ENCODE measurements around the gene FASTK.

DNA sequence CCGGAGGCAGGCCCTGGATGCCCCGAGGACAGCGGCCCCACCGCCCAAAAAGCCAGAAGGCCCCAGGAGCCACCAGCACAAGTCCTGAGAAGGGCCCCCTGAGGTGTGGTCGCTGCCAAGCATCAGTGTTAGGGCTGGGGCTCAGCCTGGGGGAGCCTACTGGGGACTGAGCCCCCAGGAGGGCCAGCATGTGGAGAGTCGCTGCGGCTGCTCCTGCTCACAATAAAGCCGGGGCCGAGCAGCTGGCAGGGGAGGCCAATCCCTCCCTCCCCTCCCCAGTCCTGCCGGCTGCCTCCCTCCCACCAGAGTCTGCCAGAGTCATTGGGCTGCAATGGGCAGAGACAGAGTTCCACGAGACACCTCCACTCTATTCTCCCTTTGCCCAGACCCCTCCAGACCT lies 35.3 kb downstream of the FASTK start:
- TF ChIP-seq CTCF (IDR thresholded peaks at IDR 0.05; ENCODE audit: insufficient read depth, low read length, poor library complexity, severe bottlenecking) = no peak
- TF ChIP-seq EZH2phosphoT487 (conservative IDR thresholded peaks at IDR 0.05; ENCODE audit: low read length) = no peak

Data from SU-DHL-6 (cell line).